GM10266 (cell line): ENCODE results near the gene USP34.
"Not testable (repeated sequence)": the region's sequence is repeated elsewhere in the genome, so short reads cannot be mapped to it uniquely, and the experiment has no call there.

Experiments used
- DNase-seq: peaks from one replicate; pipeline ENCODE4 v3.0.0; 2012; ENCODE audit errors: extremely low spot score
- CTCF ChIP-seq: IDR thresholded peaks from 2 replicates; pipeline ENCODE4 v1.5.1; 2012; ENCODE audit warnings: mild to moderate bottlenecking, low read depth; ENCODE audit not compliant: control insufficient read depth, insufficient read depth; ENCODE audit errors: missing control alignments

The USP34 gene

GRCh38 chr2:61218076-61218816, 252.6 kb downstream of the USP34 start:
- DNase-seq = no peak
- no peak for TF ChIP-seq CTCF

- no peak for TF ChIP-seq CTCF
- DNase-seq = no peak
Observed at GRCh38 chr2:61214171-61214570, 256.7 kb downstream of the USP34 start.

GRCh38 chr2:61210332-61210981, 260.4 kb downstream of the USP34 start:
- DNase-seq = no peak
- no peak for TF ChIP-seq CTCF

GRCh38 chr2:61205132-61205531, 265.8 kb downstream of the USP34 start:
- no peak for TF ChIP-seq CTCF
- no peak for DNase-seq

GRCh38 chr2:61196671-61197070, 274.2 kb downstream of the USP34 start:
- no peak for DNase-seq
- no peak for TF ChIP-seq CTCF

GRCh38 chr2:61194646-61195045, 276.2 kb downstream of the USP34 start:
- DNase-seq = not testable (repeated sequence)

GRCh38 chr2:61193670-61194561, 277.0 kb downstream of the USP34 start:
- TF ChIP-seq CTCF = no peak
- DNase-seq = no peak
